ENCODE measurements around the gene MAP2.

MAP2 gene

GRCh38 chr2:209422191-209422754 lies 1.6 kb upstream of the MAP2 start:
- in situ Hi-C loops (cut with MboI; ENCODE audit: low sequenced_read_pairs): no loop called here

GRCh38 chr2:209424199-209424701 lies 403 bp downstream of the MAP2 start:
- in situ Hi-C loops (cut with MboI; ENCODE audit: low sequenced_read_pairs): no loop called here

GRCh38 chr2:209424781-209425470 lies 1.1 kb downstream of the MAP2 start:
- in situ Hi-C loops (cut with MboI; ENCODE audit: low sequenced_read_pairs): no loop called here

- in situ Hi-C loops (cut with MboI; ENCODE audit: low sequenced_read_pairs): no loop called here
Observed at GRCh38 chr2:209425471-209426071, 1.7 kb downstream of the MAP2 start.

- in situ Hi-C loops (cut with MboI; ENCODE audit: low sequenced_read_pairs): no loop called here
Observed at GRCh38 chr2:209426432-209426831, 2.6 kb downstream of the MAP2 start.

- in situ Hi-C loops (cut with MboI; ENCODE audit: low sequenced_read_pairs): no loop called here
Observed at GRCh38 chr2:209431701-209432100, 7.9 kb downstream of the MAP2 start.

- in situ Hi-C loops (cut with MboI; ENCODE audit: low sequenced_read_pairs): no loop called here
Observed at GRCh38 chr2:209441541-209441940, 17.7 kb downstream of the MAP2 start.

- in situ Hi-C loops (cut with MboI; ENCODE audit: low sequenced_read_pairs): no loop called here
Observed at GRCh38 chr2:209442939-209443338, 19.1 kb downstream of the MAP2 start.

- in situ Hi-C loops (cut with MboI; ENCODE audit: low sequenced_read_pairs): no loop called here
Observed at GRCh38 chr2:209445485-209445884, 21.6 kb downstream of the MAP2 start.

GRCh38 chr2:209451209-209451834 lies 27.5 kb downstream of the MAP2 start:
- in situ Hi-C loops (cut with MboI; ENCODE audit: low sequenced_read_pairs): no loop called here

GRCh38 chr2:209456489-209456888 lies 32.6 kb downstream of the MAP2 start:
- in situ Hi-C loops (cut with MboI; ENCODE audit: low sequenced_read_pairs): no loop called here

- in situ Hi-C loops (cut with MboI; ENCODE audit: low sequenced_read_pairs): no loop called here
Observed at GRCh38 chr2:209458008-209458979, 34.4 kb downstream of the MAP2 start.

- in situ Hi-C loops (cut with MboI; ENCODE audit: low sequenced_read_pairs): no loop called here
Observed at GRCh38 chr2:209459359-209459758, 35.5 kb downstream of the MAP2 start.

- in situ Hi-C loops (cut with MboI; ENCODE audit: low sequenced_read_pairs): no loop called here
Observed at GRCh38 chr2:209460151-209460761, 36.4 kb downstream of the MAP2 start.

- in situ Hi-C loops (cut with MboI; ENCODE audit: low sequenced_read_pairs): no loop called here
Observed at GRCh38 chr2:209463226-209463625, 39.4 kb downstream of the MAP2 start.

- in situ Hi-C loops (cut with MboI; ENCODE audit: low sequenced_read_pairs): no loop called here
Observed at GRCh38 chr2:209463835-209464234, 40.0 kb downstream of the MAP2 start.

- in situ Hi-C loops (cut with MboI; ENCODE audit: low sequenced_read_pairs): no loop called here
Observed at GRCh38 chr2:209468846-209469245, 45.0 kb downstream of the MAP2 start.

GRCh38 chr2:209469481-209469880 lies 45.6 kb downstream of the MAP2 start:
- in situ Hi-C loops (cut with MboI; ENCODE audit: low sequenced_read_pairs): no loop called here

GRCh38 chr2:209470466-209470865 lies 46.6 kb downstream of the MAP2 start:
- in situ Hi-C loops (cut with MboI; ENCODE audit: low sequenced_read_pairs): no loop called here

- in situ Hi-C loops (cut with MboI; ENCODE audit: low sequenced_read_pairs): no loop called here
Observed at GRCh38 chr2:209471037-209471436, 47.2 kb downstream of the MAP2 start.
